Stimulated activated CD4-positive, alpha-beta T cell treated with anti-CD3 and anti-CD28 coated beads, TNF-alpha, amount 100 ng/mL, for 48 hours (primary cell): Measurements from ENCODE around the gene IL36RN.

Experiments used
- DNase-seq, 3 donors: peaks; one replicate each; pipeline ENCODE4 v3.0.0-alpha.2; 2020; ENCODE audit warnings: low read depth in 3 of 3

Gene IL36RN

DNA sequence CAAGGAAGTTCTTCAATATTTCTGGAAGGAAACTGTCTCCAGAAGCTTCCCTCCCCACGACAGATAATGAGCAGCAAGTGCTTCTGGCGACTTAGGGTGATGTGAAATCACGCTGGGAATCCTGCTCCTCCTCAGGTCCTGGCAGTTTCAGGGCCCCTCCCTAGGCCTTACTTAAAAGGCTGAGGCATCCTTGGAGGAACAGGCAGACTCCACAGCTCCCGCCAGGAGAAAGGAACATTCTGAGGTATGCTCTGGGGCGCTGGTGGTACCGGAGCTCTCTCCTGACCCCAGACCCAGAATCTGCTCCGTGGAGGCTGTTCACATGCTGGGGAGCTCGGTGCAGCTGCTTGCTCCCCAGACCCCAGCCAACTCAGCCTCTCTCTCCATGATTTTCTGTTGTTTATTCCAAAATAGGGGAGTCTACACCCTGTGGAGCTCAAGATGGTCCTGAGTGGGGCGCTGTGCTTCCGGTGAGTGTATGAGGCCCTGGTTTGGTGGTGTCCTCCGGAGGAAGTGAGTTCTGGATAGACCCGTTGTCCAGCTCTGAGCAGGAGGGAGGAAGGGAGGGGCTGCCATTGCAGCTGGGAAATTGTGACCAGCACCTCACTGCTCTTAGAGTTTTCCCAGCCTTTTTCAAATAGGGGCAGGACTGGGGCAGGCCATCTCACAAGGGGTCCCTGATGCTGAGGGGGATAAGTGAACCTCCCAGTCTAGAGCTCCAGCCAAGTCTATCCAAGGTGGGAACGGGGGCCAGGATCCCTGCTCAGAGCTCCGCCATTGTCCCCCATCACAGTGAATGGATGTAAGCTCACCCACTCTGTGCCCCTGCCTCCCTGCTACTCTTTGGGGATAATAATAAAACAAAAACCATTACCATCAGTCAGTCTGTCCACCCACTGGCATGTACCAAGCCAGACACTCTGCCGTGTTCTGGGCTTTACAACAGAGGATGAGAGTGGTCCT lies at the start of gene IL36RN:
IL36RN (plus strand) TSS at position 201 of the 963 bp plus-strand sequence; CDS start at position 442, 241 bp downstream.
- no peak for DNase-seq

DNA sequence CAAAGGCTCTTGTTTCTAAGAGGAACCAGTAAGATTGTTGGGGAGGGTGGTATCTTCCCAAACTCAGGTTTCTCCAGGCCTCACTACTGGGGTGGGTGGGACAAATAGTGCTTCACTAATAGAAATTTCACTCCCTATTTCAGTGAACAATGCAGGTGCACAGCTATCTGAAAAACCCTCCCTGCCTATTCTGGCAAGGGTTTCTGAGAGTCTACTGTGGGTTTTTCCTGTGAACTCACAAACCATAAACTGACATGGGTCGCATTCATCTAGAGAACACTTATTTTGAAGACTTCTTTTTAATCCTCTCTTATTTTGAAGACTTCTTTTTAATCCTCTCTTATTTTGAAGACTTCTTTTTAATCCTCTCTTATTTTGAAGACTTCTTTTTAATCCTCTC lies 49.4 kb upstream of the IL36RN start:
- no peak for DNase-seq

DNA sequence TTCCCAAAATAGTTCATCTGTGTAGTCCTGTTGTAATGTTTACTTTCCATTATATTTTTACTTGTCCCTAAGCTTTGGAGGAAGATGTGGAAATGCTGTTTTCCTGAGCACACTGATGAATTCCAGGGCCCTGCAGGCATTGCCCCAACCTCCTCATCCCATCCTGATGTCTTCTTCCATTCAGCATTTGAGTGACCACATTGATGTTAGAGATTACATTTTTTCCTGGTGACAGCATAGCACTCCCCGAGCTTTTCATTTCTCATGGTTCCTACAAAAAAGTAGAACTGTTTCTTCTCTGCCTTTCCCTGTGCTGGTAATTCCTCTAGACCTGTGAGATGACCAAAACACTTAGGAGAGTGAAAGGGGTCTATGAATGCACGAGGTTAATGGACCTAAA lies 48.9 kb upstream of the IL36RN start:
- no peak for DNase-seq

DNA sequence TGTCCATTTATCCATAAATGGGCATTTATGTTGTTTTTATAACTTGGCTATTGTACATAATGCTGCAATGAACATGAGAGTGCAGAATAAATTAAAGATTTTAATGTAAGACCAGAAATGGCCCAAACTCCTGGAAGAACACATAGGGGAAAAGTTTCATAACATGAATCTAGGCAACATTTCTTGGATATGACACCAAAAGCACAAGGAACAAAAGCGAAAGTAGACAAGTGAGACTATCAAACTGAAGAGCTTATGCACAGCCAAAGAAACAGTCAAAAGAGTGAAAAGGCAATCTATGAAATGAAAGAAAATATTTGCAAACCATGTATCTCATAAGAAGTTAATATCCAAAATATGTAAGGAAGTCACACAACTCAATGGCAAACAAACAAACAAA lies 47.9 kb upstream of the IL36RN start:
- DNase-seq = no peak

DNA sequence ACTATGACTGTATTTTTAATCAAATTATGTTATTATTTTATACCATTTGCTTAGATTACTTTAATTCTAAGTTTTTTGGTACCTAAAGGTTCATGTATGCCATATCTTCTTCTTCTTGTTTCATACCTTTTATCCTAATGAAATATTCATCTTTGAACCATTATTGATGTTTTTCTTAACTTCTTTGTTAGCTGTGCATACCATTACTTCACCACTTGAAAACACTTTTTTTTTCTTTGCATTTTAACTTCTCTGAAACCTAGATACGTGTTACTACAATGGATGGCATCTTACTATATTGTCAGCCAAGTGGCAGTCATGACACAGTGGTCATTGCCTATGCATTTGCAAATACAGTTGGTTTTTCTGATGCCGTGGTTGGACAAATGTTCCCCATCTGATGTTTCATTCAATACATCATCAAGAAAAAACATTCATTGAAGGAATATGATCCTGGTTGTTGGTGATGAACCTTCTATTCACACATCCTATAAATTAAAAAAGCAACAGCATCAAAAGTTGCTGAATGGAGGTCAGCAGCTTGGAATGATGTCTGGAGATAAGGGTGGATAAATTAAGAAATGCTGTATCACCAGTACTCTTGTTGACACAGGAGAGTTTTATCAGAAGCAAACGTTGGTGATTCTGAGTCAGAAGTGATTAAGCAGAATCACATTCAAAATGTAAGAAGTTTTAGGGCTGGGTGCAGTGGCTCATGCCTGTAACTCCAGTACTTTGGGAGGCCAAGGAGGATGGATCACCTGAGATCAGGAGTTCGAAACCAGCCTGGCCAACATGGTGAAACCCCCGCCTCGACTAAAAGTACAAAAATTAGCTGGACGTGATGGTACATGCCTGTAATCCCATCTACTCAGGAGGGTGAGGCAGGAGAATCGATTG lies 46.3 kb upstream of the IL36RN start:
- no peak for DNase-seq

DNA sequence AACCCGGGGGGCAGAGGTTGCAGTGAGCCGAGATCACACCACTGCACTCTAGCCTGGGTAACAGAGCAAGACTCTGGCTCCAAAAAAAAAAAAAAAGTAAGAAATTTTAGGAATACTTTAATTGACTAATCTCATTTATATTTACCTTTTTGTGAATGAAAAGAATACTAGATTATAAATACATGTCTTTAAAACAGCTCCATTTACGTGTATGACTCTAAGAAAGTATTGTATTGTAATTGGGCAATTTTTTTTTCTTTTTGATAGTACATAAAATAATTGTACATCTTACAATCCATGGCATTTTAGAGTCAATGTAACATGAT lies 45.7 kb upstream of the IL36RN start:
- no peak for DNase-seq

DNA sequence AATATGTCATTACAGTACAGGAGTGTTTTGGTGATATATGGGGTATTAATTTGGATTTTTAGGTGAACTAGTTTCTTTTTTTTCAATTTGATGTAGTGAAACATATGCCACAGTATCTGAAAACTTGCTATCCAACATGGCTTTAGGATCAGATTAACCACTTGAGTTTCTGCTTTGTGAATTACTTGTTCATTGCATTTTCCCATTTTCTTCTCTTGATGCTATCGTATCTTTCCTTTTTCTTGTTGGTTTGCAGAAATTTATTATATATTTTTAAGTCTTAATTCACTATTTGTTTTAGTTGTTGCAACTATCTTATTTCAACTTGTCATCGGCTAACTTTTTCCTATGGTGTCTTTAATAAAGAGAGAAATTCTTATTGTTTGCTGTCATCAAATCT lies 44.9 kb upstream of the IL36RN start:
- DNase-seq = no peak

DNA sequence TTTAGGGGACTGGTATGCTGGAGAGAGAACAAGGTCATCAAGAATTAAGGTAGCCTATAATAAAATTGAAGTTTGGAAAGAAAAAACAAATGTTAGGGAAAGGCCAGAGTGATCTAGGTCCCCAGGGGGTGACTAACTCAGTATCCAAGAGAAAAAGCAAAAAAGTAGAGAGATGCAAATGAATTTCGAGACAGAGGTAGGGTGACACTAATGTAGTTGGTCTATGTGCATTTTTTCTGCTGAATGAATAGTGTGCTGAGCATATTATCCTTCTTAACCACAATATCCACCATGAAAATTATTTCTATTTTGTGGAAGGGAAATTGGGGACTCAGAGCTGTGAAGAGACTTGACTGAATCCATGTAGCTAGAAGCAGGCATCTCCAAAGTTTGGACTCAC lies 44.0 kb upstream of the IL36RN start:
- no peak for DNase-seq

DNA sequence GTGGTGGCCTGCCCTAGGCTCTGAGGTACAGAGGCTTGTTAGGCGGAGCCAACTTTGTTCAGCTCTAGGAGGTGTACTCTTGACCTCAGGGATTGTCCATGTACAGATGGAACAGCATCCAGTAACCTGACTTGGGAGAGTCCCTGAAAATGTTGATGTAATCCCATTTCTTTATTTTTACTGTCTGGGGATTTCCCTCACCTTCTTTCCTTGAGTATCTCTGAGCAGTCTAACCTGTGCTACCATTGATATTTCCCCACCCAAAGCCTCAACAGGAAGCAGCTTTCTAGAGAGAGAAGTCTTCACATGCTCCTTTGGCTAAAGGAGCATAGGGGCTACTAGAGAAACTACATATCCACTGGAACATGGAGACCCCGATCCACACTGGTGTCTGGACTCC lies 43.3 kb upstream of the IL36RN start:
- DNase-seq = no peak

DNA sequence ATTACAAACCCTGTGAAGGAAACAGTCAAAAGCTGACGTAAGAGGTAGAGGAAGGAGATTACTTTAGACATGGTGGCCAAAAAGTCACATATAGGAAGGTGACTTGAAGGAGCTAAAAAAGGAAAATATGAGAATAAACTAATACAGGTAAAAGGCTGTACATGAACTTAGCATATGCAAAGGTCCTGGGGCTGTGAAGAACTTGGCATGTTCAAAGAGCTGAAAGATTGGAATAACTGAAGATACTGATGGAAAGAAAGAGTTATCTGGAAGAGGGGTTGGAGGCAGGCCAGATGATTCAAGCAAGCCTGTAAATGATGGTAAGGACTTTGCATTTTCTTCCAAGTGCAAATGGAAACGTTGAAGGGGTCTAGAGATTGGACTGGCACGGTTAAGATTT lies 40.5 kb upstream of the IL36RN start:
- no peak for DNase-seq

DNA sequence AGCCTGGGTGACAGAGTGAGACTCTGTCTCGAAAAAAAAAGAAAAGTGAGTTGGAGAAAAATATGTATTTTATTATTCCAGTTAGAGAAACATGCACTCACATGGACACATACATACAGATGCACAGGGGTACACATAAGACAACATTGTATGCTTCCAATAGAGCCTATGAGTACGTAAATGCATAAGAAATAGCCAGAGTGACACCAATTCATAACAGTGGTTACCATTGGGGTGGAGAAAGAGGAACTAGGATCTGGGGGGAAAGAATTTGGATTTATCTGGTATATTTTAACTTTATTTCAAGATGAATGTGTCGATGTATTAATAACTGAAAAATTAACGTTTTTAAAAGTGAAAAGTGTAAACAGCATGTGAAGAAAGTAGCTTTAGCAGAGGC lies 37.7 kb upstream of the IL36RN start:
- DNase-seq = no peak

DNA sequence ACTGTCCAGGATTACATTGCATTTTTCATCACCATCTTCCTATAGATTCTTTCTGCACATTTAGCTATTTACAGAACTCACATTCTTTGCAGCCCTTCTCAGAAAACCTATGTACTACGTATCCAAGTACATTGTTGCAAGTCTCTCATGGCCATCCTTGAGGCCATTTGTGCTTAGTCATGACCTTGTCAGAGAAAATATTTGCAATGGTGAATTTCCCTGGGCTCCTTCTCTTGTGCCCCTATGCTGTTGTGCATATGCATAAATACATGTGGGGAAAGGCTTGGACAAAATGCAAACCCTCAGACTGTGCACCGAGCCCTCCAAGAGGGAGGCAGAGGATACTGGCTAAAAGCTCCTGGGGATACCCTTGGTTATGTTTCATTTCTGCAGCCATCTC lies 34.2 kb upstream of the IL36RN start:
- no peak for DNase-seq

DNA sequence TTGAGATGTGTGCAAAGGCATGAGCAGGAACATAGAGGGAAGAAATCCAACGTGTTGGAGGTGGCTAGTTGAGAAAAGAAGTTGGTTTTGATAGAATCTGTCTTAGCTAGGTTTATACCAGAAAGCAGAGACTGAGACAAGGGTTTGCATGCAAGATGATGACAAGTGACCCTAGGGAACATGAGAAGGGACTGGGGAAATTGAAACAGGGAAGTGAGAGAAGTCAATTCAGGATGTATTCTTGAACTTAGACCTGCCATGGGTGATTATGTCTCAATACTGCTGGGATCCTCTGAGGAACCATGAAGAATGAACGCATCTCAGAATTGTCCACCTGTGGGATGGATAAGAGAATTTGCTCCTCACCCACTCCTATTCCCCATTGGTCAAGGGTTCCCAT lies 33.3 kb upstream of the IL36RN start:
- DNase-seq = no peak

DNA sequence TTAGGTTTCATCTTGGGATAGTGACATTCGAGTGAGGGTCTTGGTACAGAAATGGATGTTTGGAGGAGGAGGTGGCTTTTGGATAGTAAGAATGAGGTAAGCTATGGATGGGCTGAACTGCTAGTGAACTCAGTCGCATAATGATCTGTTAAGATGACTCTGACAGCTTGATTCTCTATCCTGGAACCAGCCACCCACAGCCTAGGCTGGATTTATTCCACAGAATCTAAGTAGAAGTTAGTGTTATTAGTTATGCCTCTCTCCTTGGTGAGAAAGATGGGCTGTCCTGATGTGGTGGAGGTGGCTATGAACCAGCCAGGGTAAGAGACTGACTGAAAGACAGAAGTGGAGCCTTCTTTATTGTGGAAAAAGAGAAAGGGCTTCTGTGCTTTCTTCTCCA lies 31.3 kb upstream of the IL36RN start:
- no peak for DNase-seq

DNA sequence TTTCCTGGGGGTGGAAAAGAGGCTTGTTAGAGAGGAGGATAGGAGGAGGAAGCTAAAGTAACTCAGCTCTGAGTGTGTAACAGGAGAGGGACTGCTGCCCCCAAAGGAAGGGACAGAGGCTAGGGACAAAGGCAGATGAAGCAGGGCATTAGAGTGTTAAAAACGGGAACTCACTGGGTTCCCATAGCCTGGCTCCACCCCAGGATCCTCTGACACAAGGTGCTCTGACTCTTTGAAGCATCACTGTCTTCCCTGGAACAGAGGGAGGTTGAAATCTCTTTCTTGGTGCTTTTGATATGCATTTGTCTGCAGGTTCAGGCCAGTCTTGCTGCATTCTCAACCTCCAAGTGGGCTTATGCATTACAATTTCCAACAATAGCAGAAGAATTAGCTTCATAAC lies 30.9 kb upstream of the IL36RN start:
- DNase-seq = no peak

DNA sequence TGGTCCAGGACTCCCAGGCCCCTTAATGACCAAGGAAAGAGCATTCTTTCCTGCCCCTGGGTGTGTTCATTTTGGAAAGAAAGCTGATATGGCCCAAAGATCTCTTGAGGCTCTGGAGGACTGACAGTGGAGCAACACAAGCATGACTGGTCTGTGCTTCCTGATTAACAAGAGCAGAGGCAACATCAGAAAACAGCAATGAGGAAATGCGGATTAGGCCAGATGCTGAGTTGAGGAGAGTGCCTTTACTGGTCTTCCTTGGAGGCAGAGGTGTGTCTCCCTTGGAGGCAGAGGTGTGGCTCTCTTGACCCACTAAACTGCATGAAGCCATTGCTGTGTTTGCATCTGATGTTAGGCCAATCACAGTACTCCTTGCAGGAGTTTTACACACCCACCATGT lies 26.3 kb upstream of the IL36RN start:
- no peak for DNase-seq

DNA sequence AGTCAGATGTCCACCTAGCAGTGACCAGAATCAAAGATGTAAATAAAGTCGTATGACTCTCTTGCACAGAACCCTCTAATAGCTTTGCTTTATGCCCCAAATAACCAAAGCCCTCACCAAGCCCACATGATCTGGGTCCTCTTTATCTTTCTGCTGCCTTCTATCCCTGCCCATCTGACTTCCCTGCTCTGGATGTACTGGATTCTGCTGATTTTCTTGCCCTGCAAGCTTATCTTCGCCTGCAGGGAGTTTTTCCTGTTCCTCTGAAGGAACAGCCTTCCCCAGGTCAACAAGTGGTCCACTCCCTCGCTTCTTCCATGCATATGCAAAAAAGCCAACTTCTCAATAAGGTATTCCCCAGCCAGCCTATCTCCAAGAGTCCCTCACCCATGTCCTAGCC lies 25.0 kb upstream of the IL36RN start:
- no peak for DNase-seq

DNA sequence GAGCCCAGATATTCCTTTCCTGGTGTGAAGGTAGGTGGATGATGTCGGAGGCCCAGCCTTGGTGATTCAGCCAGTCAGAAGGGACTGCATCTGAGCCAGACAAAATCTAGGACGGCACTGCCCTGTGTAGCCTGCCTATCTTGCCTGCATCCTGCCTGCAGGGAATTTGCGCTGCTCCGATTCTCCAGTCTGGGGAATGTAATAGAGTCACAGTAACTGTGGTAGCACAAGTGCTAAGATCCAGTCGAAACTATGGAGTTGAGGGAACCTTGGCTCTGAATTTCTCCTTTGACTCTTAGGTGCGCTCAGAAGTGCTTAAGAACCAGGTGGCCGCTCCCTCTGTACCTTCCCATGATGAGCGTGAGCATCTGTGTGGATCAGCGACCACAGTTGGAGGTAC lies 22.2 kb upstream of the IL36RN start:
- no peak for DNase-seq

DNA sequence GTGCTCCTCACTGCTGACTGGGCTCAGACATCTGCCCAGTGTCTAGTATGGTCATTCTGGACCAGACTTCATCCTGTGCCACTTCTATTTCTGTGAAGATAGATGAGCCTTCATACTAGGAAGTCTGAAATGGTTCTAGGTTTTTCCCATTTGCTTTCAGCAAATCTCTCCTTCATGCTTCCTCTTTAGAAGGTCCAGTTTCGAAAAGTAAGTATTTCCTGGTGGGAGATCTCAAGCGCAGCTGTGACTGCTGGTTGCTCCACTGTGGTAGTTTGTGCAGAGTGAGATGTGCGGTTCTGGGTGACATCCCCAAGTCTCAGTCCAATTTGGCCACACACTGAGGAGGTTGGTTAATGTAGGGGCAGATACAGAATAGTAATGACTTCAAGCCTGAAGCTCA lies 20.7 kb upstream of the IL36RN start:
- DNase-seq = no peak

DNA sequence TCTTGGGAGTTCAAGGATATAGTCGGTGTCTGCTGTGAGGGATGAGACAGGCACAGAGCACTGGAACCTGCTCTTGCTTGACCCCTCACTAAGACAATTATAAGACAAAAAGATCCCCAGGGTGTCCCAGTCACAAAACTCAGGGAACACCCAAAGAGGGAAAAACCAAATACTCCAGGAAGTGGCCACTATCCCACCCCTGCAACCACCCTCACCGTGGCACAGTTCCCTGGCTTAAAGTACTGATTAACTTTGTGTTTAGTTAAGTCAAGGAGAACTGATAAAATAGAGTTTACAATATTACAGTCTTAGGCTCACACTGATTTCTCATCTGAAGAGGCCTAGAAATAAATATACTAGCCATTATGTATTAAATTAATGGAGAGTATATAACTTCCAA lies 19.8 kb upstream of the IL36RN start:
- DNase-seq = no peak

DNA sequence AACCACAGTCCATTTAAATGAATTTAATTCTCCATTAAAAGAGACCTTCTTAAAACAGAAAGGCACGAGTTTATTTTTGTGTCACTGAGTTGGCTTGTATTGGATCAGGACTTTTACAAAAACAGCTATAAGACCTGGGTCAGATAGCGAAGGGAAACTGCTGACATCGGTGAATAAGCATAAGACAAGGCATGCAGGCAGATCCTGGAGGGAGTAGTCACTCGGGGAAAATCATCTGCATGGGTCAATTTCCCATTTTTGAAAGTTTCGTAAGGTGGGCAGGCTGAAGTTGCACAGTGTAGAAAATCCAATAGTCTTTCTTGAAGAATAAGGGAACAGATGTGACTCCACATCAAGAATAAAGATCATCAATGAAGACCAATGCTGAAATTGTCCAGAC lies 19.3 kb upstream of the IL36RN start:
- no peak for DNase-seq

DNA sequence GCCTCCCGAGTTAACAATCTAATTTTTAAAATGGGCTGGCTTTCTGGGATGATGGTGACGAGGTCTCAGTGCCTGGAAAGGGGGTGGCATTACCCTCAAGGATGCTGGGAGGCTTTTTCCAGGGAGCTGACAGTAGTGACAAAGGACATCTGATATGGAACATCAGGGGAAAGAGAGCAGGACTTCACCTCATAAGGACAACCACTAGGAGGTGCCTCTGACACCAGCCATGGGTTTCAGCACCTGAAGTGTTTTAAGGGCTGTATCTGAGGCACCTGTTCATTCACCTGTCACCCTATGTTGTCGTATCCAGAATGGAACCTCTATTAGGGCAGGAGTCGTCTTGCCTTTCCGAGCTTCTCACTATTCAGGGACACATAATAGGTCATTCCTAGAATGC lies 17.1 kb upstream of the IL36RN start:
- DNase-seq = no peak

DNA sequence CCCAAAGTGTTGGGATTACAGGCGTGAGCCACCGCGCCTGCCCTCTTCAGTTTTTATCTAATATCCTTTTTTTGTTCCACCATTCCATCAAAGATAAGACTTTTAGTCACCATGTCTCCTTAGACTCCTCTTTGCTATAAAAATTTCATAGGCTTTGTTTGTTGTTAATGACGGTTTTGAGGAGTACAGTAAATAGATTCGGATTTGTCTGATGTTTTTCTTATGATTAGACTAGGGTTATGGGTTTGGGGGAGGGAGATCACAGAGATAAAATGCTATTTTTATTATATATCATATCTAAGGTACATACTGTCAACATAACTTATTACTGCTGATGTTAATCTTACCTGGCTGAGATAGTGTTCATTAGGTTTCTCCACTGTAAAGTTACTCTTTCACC lies 12.5 kb upstream of the IL36RN start:
- DNase-seq = no peak
